SK-N-SH treated with all-trans-retinoic acid at 6 μM for 48 hours (cell line): ENCODE data around the gene HBG2.

Experiments used
- ATAC-seq: fragments of 200-7000 bp; cut with Tn5 transposase; 3 replicates; pipeline ENCODE4 v1.9.1; 2020; ENCODE audit warnings: mild to moderate bottlenecking, moderate library complexity
- CREB5 ChIP-seq: fragments of 250-450 bp; sonication (Bioruptor Pico); IDR thresholded peaks from 2 replicates; pipeline ENCODE4 v1.5.1; 2020; ENCODE audit warnings: low read depth, mild to moderate bottlenecking, moderate library complexity
- CSDC2 ChIP-seq: fragments of 250-450 bp; sonication (Bioruptor Pico); IDR thresholded peaks from 2 replicates; pipeline ENCODE4 v1.5.0; 2020; ENCODE audit warnings: mild to moderate bottlenecking, moderate library complexity
- ESRRG ChIP-seq: fragments of 250-450 bp; sonication (Bioruptor Pico); IDR thresholded peaks from 2 replicates; pipeline ENCODE4 v1.6.1; 2021; ENCODE audit warnings: mild to moderate bottlenecking
- ISL1 ChIP-seq: fragments of 250-450 bp; sonication (Bioruptor Pico); IDR thresholded peaks from 2 replicates; pipeline ENCODE4 v2.1.2; 2022; ENCODE audit warnings: mild to moderate bottlenecking, moderate library complexity
- OSR1 ChIP-seq: fragments of 250-450 bp; sonication (Bioruptor Pico); IDR thresholded peaks from 2 replicates; pipeline ENCODE4 v1.8.0; 2022; ENCODE audit warnings: moderate library complexity, mild to moderate bottlenecking, inconsistent platforms
- PATZ1 ChIP-seq: fragments of 250-450 bp; sonication (Bioruptor Pico); IDR thresholded peaks from 2 replicates; pipeline ENCODE4 v1.8.0; 2020; ENCODE audit warnings: mild to moderate bottlenecking, moderate library complexity, borderline replicate concordance
- PPARA ChIP-seq: fragments of 250-450 bp; sonication (Bioruptor Pico); IDR thresholded peaks from 2 replicates; pipeline ENCODE4 v1.5.0; 2020; ENCODE audit warnings: mild to moderate bottlenecking, borderline replicate concordance
- TCF4 ChIP-seq: fragments of 250-450 bp; sonication (Bioruptor Pico); IDR thresholded peaks from 2 replicates; pipeline ENCODE4 v1.8.0; 2021; ENCODE audit warnings: mild to moderate bottlenecking, moderate library complexity, borderline replicate concordance
- TOX ChIP-seq: fragments of 250-450 bp; sonication (Bioruptor Pico); IDR thresholded peaks from 2 replicates; pipeline ENCODE4 v1.8.0; 2021; ENCODE audit warnings: mild to moderate bottlenecking, moderate library complexity, borderline replicate concordance
- TSHZ2 ChIP-seq: fragments of 250-450 bp; sonication (Bioruptor Pico); IDR thresholded peaks from 2 replicates; pipeline ENCODE4 v1.5.0; 2020; ENCODE audit warnings: mild to moderate bottlenecking, moderate library complexity
- ZFP30 ChIP-seq: fragments of 450-650 bp; formaldehyde crosslinking; IDR thresholded peaks from 2 replicates; pipeline ENCODE4 v1.5.0; 2022; ENCODE audit warnings: mild to moderate bottlenecking, moderate library complexity
- ZNF565 ChIP-seq: fragments of 450-650 bp; formaldehyde crosslinking; conservative IDR thresholded peaks from 2 replicates; pipeline ENCODE4 v1.5.0; 2020; ENCODE audit warnings: low read depth, mild to moderate bottlenecking, moderate library complexity
- ZNF70 ChIP-seq: fragments of 450-650 bp; formaldehyde crosslinking; IDR thresholded peaks from 2 replicates; pipeline ENCODE4 v1.5.0; 2020; ENCODE audit warnings: mild to moderate bottlenecking, moderate library complexity

The HBG2 gene

GRCh38 chr11:5279471-5280090 is 25.0 kb upstream of the HBG2 start:
- TF ChIP-seq TSHZ2 (CRISPR knock-in tag) (no peak), ZNF565 (no peak), PPARA (CRISPR knock-in tag) (no peak), PATZ1 (no peak), CREB5 (CRISPR knock-in tag) (no peak), ISL1 (CRISPR knock-in tag) (no peak), OSR1 (CRISPR knock-in tag) (no peak)
- TF ChIP-seq, all 23 proteins: peak for 0
- no peak for ATAC-seq

GRCh38 chr11:5277807-5278382 is 23.3 kb upstream of the HBG2 start:
- ATAC-seq, result no peak
- no peak for TF ChIP-seq OSR1 (CRISPR knock-in tag)
- TF ChIP-seq TOX (CRISPR knock-in tag), result no peak
- TF ChIP-seq, all 23 proteins: peak for 0

- TF ChIP-seq CREB5 (CRISPR knock-in tag), result no peak
- ATAC-seq, result no peak
Observed at GRCh38 chr11:5276697-5277096, 22.1 kb upstream of the HBG2 start.

GRCh38 chr11:5275369-5276110 is 21.0 kb upstream of the HBG2 start:
- no peak for ATAC-seq
- TF ChIP-seq CSDC2 (CRISPR knock-in tag) (no peak), CREB5 (CRISPR knock-in tag) (no peak), PATZ1 (no peak), TCF4 (no peak), ZFP30 (CRISPR knock-in tag) (no peak), ZNF70 (CRISPR knock-in tag) (no peak), ESRRG (CRISPR knock-in tag) (no peak)
